Fibroblast of skin of right biceps (primary cell): ENCODE results near the gene C1orf159.
A peak's percentile ranks its signal among the peaks of the same experiment; 100 is the strongest.

Experiments used
- DNase-seq: peaks from one replicate; pipeline ENCODE4 v3.0.0-alpha.2; 2013

The C1orf159 gene

GRCh38 chr1:1090424-1091343 is 25.2 kb downstream of the C1orf159 start:
- no peak for DNase-seq

- no peak for DNase-seq
Measured at GRCh38 chr1:1089731-1090423, 26.0 kb downstream of the C1orf159 start.

DNA sequence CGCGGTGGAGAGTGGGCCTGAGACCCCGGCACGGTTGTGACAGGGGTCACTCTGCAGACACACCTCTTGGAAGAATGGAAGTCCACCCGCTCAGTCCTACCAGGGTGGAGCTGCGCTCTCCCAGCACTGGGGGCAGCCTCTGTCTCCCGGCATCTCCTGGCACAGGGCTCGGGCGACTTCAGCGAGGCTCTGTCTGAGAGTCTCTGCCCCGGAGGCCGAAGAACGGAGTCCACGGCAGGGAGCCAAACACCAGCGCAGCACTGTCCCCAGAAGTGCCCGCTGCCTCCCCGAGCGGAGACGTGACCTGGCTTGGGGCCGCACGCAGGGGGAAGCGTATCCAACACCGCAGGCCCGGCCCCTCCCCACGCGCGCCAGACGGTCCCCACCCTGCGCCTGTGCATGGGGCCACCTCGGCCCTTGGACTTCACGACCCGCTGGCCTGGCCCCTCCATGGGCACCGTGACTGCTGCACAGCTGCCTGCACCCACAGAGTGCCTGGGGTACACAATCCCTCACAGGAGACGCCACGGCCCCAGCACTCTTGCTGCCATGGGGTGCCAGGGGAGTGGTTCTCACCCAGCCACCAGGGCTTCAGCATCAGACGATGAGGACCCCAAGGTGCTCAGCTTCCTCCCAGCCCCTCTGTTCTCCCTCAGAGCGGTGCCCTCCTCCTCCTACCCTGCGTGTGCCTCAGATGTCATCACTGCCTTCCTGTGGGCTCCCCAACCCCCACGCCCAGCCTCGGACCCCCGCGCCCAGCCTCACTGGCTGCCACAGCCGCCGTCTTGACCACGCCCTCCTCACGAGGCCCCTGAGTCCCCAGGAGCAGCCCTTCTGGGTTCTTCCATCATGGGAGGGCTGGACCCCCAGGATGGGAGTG is 26.8 kb downstream of the C1orf159 start:
- no peak for DNase-seq

- DNase-seq, result no peak
Measured at GRCh38 chr1:1088029-1088800, 27.7 kb downstream of the C1orf159 start.

DNA sequence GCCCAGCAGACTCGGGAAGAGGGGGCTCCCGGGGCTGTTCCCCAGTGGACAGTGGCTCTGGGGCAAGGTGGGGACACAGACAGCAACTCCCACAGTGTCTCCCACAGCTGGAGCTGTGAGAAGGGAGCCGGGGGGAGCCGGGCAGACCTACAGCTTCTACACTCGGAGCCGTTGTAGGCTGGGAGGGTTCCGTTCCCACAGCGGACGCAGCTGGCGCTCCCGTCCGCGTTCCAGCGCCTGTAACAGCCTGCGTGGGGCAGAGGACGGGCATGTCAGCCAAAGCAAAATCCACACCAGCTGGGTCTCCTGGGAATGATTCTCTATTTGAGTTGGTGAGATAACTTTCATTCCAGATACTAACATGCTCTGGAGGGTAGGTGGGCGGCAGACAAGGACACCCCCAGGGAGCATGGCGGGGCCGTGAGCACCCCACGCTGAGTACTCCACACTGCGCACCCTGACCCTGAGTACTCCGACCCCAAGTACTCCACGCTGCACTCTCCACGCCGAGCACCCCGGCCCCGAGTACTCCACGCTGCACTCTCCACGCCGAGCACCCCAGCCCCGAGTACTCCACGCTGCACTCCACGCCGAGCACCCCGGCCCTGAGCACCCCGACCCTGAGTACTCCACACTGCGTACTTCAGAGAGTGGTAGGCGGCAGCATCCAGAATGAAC is 28.4 kb downstream of the C1orf159 start:
- DNase-seq, result no peak

- DNase-seq, result no peak
Measured at GRCh38 chr1:1086911-1087341, 29.0 kb downstream of the C1orf159 start.

DNA sequence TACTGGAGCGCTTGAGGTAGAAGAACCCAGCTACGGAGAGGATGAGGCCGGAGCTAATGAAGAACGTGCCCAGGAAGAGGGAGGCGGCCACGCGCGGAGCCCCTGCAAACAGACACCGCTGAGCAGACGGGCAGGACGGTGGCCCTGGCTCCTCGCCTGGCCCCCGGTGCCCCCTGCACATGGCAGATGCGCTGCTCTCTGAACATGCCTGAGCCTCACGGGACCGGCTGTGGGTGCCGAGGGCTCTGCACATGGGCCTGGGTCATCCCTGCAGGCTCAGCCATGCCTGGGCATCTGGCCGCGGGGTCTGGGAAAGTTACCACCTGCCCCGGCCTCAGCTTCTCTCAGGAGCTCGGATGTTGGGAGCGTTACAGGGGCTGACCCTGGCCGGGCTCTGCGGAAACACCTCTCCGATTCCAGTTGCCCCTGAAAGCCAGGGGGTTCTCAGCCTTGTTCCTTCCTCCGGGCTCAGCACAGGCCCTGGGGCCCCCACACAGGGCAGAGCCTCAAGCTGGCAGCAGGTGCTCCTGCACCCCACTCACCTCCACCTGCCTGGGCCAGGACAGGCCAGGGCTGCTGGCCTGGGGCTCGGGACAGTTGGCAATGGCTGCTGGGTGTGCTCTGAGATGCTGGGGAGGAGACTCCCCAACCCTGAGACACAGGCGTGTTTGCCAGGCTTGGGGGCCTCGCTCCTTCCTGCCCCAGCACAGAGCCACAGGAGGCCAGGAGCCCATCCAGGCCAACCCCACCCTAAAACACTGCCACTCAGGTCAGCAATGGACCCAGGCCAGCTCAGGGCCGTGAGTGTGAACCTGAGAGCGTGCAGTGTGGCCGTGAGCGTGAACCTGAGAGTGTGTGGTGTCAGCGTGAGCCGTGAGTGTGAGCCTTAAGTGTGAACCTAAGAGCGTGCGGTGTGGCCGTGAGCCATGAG is 29.7 kb downstream of the C1orf159 start:
- no peak for DNase-seq

GRCh38 chr1:1085171-1085841 is 30.6 kb downstream of the C1orf159 start:
- DNase-seq, result no peak

GRCh38 chr1:1084372-1085170 is 31.3 kb downstream of the C1orf159 start:
- DNase-seq, result no peak

DNA sequence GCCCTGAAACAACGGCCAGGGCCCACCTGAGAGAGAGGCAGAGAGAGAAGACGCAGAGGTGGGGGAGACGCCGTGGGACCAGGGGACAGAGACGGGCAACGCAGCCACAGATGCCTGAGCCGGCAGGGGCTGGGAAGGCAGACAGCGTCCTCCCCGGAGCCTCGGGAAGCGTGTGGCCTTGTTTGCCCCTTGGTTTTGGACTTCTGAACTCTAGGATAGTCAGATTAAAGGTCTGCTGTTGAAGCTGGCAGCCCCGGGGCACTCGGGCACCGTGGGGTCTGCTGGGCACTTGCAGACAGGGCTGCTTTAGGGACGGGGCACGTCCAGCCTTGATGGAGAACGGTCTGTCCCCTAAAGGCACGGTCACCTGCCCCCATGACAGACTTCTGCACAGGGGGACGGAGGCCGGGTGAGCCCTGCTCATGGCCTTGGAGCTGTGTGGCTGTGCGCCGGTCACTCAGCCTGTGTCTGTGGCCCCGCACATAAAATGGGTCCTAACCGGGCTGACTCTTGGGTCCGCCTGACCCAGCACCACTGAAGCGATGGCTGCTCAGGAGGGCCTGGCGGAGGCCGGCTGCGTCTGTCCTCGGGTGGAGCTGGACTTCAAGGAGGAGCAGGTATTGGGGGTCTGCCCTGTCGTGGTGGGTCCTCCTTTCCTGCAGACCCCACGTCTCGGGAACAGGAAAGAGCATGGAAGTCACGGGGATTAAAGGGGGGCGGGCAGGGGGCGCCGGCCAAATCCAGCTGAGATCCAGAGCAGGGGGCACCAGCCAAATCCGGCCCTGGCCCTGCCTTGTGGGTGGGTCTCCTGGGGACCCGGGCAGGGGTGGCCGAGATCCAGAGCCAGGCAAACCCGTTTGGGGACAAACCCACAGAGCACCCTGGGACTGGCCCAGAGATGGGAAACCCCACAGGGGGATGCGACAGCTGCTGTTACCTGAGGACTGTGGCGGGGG is 32.2 kb downstream of the C1orf159 start:
- DNase-seq, result no peak

DNA sequence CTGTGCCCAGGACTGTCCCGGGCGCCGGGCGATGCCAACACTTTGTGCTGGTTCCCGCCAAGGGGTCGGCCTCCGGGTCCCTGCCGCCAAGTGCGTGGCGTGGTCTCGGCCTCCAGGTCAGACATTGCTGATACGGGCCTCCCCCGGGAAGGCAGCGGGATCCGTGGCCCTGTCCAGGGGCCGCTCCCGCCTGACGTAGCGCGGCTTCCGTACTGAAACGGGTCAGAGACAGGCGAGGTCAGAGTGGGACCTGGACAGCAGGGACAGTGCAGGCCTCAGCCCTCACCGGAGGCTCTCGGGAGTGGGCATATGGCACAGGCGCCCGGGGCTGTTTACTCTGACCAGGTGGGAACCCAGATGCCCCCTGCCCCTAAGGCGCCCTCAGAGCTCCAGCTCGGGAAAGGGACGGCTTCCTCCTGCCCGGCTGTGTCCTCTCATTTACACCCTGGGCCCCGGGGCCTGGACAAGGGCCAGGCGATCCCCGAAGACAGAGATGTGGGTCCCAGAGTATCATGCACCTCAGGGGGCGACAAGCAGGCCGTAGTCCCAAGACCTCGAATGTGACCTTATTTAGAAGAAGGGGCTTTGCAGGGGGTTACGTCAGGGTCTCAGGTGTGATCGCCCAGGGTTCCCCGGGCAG is 33.0 kb downstream of the C1orf159 start:
- no peak for DNase-seq

GRCh38 chr1:1082239-1082775 is 33.6 kb downstream of the C1orf159 start:
- no peak for DNase-seq

DNA sequence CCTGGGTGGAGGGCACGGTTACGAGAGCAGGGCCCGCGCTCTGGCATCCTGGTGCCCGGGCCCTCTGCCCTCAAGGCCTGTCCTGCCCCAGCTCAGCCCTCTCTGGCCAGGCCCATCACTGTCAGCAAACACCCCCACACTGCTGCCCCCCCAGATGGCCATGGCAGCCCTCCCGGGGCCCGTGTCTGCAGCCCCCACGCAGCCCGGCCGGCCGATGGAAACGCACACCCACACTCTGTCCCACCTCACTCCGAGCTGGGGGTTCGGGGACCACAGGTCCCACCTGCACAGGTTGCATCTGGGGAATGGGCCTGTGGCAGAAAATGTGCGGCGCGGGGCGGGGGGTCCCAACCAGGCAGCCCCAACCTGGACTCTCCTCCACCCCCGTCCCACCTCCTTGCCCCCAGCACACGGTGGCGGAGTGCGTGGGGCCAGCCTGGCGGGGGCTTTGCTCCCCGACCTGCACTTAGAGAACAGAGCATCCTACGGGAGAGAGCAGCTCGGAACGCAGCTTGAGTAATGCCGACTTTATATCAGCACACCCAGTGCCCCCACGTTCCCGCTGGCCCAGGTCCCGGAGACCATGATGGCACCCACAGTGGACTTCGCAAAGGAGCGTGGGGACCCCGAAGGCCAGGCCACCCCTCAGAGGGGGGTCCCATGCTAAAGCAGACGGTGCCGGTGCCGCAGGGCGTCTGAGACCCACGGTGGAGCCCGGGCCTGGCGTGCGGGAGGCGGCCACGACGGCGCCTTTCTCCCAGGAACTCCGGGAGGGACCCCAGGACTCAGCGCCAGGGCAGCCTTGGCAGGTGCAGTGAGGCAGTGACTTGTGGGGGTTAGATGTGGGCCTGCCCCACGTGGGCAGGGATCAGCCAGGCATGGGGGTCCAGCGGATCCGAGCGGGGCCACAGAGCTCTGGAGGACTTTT is 34.3 kb downstream of the C1orf159 start:
- no peak for DNase-seq

DNA sequence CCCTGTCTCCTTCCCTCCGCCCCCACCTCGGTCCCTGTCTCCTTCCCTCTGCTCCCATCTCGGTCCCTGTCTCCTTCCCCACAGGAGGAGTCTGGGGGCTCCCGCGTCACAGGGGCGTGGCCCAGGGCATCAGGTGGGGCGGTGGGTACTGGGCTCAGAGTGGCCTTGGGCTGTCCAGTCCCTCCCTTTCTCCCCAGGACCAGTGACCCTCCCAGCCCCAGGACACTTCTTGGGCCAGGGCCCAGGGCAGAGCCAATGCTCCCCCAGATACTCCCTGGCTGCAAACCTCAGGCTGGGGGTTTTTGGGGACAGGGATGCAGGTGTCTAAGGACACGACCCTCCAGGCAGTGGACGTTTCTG is 35.0 kb downstream of the C1orf159 start:
- no peak for DNase-seq

- DNase-seq, result peak; percentile 72
Measured at GRCh38 chr1:1080122-1080757, 35.6 kb downstream of the C1orf159 start.
